AG08395 (cell line): ENCODE measurements around the gene GLIPR2.

Source experiments
- DNase-seq: peaks from one replicate; pipeline ENCODE4 v3.0.0; 2012; ENCODE audit warnings: mixed read lengths, low spot score

GLIPR2 gene

GRCh38 chr9:36194326-36195000 lies 57.9 kb downstream of the GLIPR2 start:
- no peak for DNase-seq

GRCh38 chr9:36204906-36205547 lies 68.5 kb downstream of the GLIPR2 start:
- no peak for DNase-seq

GRCh38 chr9:36207016-36207415 lies 70.5 kb downstream of the GLIPR2 start:
- DNase-seq: peak; percentile 52

- DNase-seq: peak; percentile 41
These were observed 71.0 kb downstream of the GLIPR2 start for GRCh38 chr9:36207546-36208012.

- DNase-seq: peak; percentile 33
These were observed 72.2 kb downstream of the GLIPR2 start for GRCh38 chr9:36208521-36209253.

GRCh38 chr9:36210722-36211121 lies 74.2 kb downstream of the GLIPR2 start:
- no peak for DNase-seq

- no peak for DNase-seq
These were observed 75.0 kb downstream of the GLIPR2 start for GRCh38 chr9:36211510-36211909.

- no peak for DNase-seq
These were observed 76.9 kb downstream of the GLIPR2 start for GRCh38 chr9:36213387-36213786.
